SK-N-SH (cell line): ENCODE measurements around the gene DHCR24.

Experiments used
- EZH2phosphoT487 ChIP-seq: fragments of 200-600 bp; sonication (generic); IDR thresholded peaks from 2 replicates; pipeline ENCODE4 v1.6.1; 2017; ENCODE audit warnings: low read depth, mixed run types, mild to moderate bottlenecking, antibody characterized with exemption, moderate library complexity, borderline replicate concordance
- RAD21 ChIP-seq: IDR thresholded peaks from 2 replicates; pipeline ENCODE4 v1.6.1; 2012; ENCODE audit warnings: mild to moderate bottlenecking, low read length
- TF ChIP-seq, protein P1 (sequence below): IDR thresholded peaks from 2 replicates; pipeline ENCODE4 v1.6.1; 2012; ENCODE audit warnings: mild to moderate bottlenecking, low read depth, low read length, moderate library complexity

DNA sequence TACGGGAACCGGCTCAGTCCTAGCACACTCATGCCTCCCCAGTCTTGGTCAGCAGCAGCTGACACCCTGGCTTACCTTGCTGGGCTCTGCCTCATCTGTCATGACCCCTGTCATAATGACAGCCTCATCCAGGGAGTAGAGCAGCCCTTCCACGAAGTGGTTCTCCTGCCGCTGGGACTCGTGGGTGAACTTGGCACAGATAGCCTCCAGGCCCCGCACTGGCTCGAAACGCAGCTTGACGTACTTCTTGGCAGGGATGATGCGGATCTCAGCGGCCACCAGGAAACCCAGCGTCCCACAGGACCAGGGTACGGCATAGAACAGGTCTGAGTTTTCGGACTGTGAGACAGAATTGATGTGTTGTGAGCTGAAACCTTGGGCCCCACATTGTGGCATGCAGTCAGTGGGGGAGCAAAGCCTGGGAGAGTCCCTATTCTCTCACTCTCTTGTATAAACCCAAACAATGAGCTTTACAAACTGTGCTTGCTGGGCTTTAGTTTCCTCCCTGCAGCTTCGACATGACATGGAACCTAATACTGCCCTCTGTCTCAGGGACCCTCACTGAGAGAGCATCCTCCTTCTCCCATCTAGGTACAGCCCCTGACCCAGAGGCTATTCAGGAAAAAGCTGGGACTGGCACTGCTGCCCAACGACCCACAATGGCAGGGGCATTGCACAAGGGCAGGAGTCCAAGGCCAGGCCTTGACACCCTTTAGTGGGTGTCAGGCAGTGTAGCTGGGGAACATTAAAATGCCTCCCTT, 15.5 kb downstream of the DHCR24 start:
- TF ChIP-seq RAD21 (no peak), EZH2phosphoT487 (no peak)
- TF ChIP-seq, protein P1, sequence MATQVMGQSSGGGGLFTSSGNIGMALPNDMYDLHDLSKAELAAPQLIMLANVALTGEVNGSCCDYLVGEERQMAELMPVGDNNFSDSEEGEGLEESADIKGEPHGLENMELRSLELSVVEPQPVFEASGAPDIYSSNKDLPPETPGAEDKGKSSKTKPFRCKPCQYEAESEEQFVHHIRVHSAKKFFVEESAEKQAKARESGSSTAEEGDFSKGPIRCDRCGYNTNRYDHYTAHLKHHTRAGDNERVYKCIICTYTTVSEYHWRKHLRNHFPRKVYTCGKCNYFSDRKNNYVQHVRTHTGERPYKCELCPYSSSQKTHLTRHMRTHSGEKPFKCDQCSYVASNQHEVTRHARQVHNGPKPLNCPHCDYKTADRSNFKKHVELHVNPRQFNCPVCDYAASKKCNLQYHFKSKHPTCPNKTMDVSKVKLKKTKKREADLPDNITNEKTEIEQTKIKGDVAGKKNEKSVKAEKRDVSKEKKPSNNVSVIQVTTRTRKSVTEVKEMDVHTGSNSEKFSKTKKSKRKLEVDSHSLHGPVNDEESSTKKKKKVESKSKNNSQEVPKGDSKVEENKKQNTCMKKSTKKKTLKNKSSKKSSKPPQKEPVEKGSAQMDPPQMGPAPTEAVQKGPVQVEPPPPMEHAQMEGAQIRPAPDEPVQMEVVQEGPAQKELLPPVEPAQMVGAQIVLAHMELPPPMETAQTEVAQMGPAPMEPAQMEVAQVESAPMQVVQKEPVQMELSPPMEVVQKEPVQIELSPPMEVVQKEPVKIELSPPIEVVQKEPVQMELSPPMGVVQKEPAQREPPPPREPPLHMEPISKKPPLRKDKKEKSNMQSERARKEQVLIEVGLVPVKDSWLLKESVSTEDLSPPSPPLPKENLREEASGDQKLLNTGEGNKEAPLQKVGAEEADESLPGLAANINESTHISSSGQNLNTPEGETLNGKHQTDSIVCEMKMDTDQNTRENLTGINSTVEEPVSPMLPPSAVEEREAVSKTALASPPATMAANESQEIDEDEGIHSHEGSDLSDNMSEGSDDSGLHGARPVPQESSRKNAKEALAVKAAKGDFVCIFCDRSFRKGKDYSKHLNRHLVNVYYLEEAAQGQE, result no peak
